GM23338 (cell line): ENCODE data around the gene HABP4. TPM values are rescaled to one million over a fixed set of nuclear protein-coding genes. Genes with fewer than 3 reads are reported as not detected.
A peak's percentile ranks its signal among the peaks of the same experiment; 100 is the strongest.

Source experiments
- ATAC-seq: fragments of 200-7000 bp; cut with Tn5 transposase; 3 replicates; pipeline ENCODE4 v1.9.1; 2020
- DNase-seq: peaks from one replicate; pipeline ENCODE4 v3.0.0-alpha.2; 2015; ENCODE audit warnings: low spot score
- H2AFZ ChIP-seq: fragments of 200-600 bp; sonication (generic); 2 replicates; pipeline ENCODE4 v1.8.0; 2016; ENCODE audit warnings: antibody characterized with exemption, mild to moderate bottlenecking, moderate library complexity
- H3F3A ChIP-seq: fragments of 200-600 bp; sonication (generic); replicated peaks from 2 replicates; pipeline ENCODE4 v1.8.0; 2017; ENCODE audit warnings: antibody characterized with exemption, mixed run types, low read depth
- H3K27ac ChIP-seq: fragments of 200-600 bp; sonication (generic); 2 replicates; pipeline ENCODE4 v1.6.1; 2016; ENCODE audit warnings: low read depth
- H3K27me3 ChIP-seq: fragments of 200-600 bp; sonication (generic); 2 replicates; pipeline ENCODE4 v1.8.0; 2016; ENCODE audit warnings: mild to moderate bottlenecking, mixed run types, moderate library complexity; ENCODE audit not compliant: insufficient read depth
- H3K36me3 ChIP-seq: fragments of 200-600 bp; sonication (generic); 2 replicates; pipeline ENCODE4 v1.8.0; 2016; ENCODE audit warnings: mild to moderate bottlenecking; ENCODE audit not compliant: insufficient read depth
- H3K4me1 ChIP-seq: fragments of 200-600 bp; sonication (generic); 2 replicates; pipeline ENCODE4 v1.8.0; 2016; ENCODE audit warnings: mild to moderate bottlenecking, moderate library complexity; ENCODE audit not compliant: insufficient read depth
- H3K4me2 ChIP-seq: fragments of 200-600 bp; sonication (generic); 2 replicates; pipeline ENCODE4 v1.7.1; 2017; ENCODE audit warnings: mixed run types
- H3K4me3 ChIP-seq: fragments of 200-600 bp; sonication (generic); 2 replicates; pipeline ENCODE4 v1.6.1; 2016; ENCODE audit warnings: mixed run types
- H3K79me2 ChIP-seq: fragments of 200-600 bp; sonication (generic); replicated peaks from 2 replicates; pipeline ENCODE4 v1.8.0; 2017; ENCODE audit warnings: mild to moderate bottlenecking; ENCODE audit not compliant: insufficient read depth
- H3K9me2 ChIP-seq: fragments of 200-600 bp; sonication (generic); 2 replicates; pipeline ENCODE4 v1.8.0; 2017; ENCODE audit not compliant: insufficient read depth
- H4K20me1 ChIP-seq: fragments of 200-600 bp; sonication (generic); replicated peaks from 2 replicates; pipeline ENCODE4 v1.8.0; 2017; ENCODE audit warnings: mild to moderate bottlenecking; ENCODE audit not compliant: insufficient read depth
- H3K27ac Mint-ChIP-seq: 2 replicates; pipeline ENCODE4 v1.8.0; 2020; ENCODE audit warnings: inconsistent platforms, mild to moderate bottlenecking, moderate library complexity, mixed read lengths
- H3K27me3 Mint-ChIP-seq: 3 replicates; pipeline ENCODE4 v1.8.0; 2022; ENCODE audit warnings: low read depth, mild to moderate bottlenecking, moderate library complexity, mixed read lengths, inconsistent platforms; ENCODE audit not compliant: insufficient read depth, poor library complexity
- H3K36me3 Mint-ChIP-seq: 3 replicates; pipeline ENCODE4 v1.8.0; 2021; ENCODE audit warnings: low read depth, mild to moderate bottlenecking, inconsistent platforms, moderate library complexity, mixed read lengths
- H3K4me1 Mint-ChIP-seq: 3 replicates; pipeline ENCODE4 v1.8.0; 2020; ENCODE audit warnings: mild to moderate bottlenecking, inconsistent platforms, mixed read lengths
- H3K4me3 Mint-ChIP-seq: 3 replicates; pipeline ENCODE4 v1.8.0; 2021; ENCODE audit warnings: moderate library complexity, mild to moderate bottlenecking, inconsistent platforms, mixed read lengths
- H3K9me3 Mint-ChIP-seq: 3 replicates; pipeline ENCODE4 v1.8.0; 2020; ENCODE audit warnings: moderate library complexity, mild to moderate bottlenecking, inconsistent platforms, mixed read lengths
- CREB1 ChIP-seq: fragments of 250-450 bp; sonication (Bioruptor Pico); IDR thresholded peaks from 2 replicates; pipeline ENCODE4 v1.5.0; 2020; ENCODE audit warnings: low read depth, mild to moderate bottlenecking, moderate library complexity
- ZNF331 ChIP-seq: fragments of 250-450 bp; sonication (Bioruptor Pico); IDR thresholded peaks from 2 replicates; pipeline ENCODE4 v1.5.0; 2020; ENCODE audit warnings: low read depth, mild to moderate bottlenecking, moderate library complexity
- ZNF462 ChIP-seq: fragments of 250-450 bp; sonication (Bioruptor Pico); IDR thresholded peaks from 2 replicates; pipeline ENCODE4 v1.5.0; 2020; ENCODE audit warnings: mild to moderate bottlenecking, moderate library complexity
- polyA plus RNA-seq: library from polyadenylated mRNA; unstranded; fragments of >200 nt; fragmentation: Nextera tagmentation; extraction: Ambion mirVana; gene quantifications from 2 replicates; pipeline ENCODE4 v1.2.1, GENCODE V29; 2016
- total RNA-seq: library from RNA; depleted of rRNA; stranded (reverse); fragments of >200 nt; shearing (Covaris generic); gene quantifications from 2 replicates; pipeline ENCODE4 v1.2.3, GENCODE V29; 2014

Gene HABP4
- total and polyA plus RNA-seq, 2 experiments from 2014 or later = 8.8 to 9.9 TPM

- 0 out of 2 replicates have a peak, but pooled peaks cover 4% of the 10 kb centered on the region for H3F3A ChIP-seq
- peaks cover 18% of the 10 kb centered on the region for H3K27me3 Mint-ChIP-seq
- DNase-seq = peak; percentile 89
These were observed 29.3 kb upstream of the HABP4 start for GRCh38 chr9:96420468-96421219.

More at GRCh38 chr9:96420468-96421219, 29.3 kb upstream of the HABP4 start:
- no peaks in the 10 kb centered on the region for H3K9me3 Mint-ChIP-seq
- peaks cover 9% of the 10 kb centered on the region; the same call in 1 of the 2 replicates for H4K20me1 ChIP-seq
- peaks cover 14% of the 10 kb centered on the region for H3K79me2 ChIP-seq
- H3K27me3 ChIP-seq = no peaks in the 10 kb centered on the region
- H3K27ac Mint-ChIP-seq = no peak overlapping the region
- TF ChIP-seq ZNF462 (CRISPR knock-in tag) = 0 out of 2 replicates have a peak, but pooled peaks have one; percentile 29
- peak; percentile 50; the same call in 1 of the 2 replicates for TF ChIP-seq CREB1 (CRISPR knock-in tag)
- no peak; the same call in 1 of the 2 replicates for TF ChIP-seq ZNF331 (CRISPR knock-in tag)
- no peak overlapping the region for H2AFZ ChIP-seq
- H3K9me2 ChIP-seq = no peaks in the 10 kb centered on the region
- H3K4me3 ChIP-seq = peak overlapping the region; percentile 55; the same call in 1 of the 2 replicates
- H3K4me2 ChIP-seq = peak overlapping the region; percentile 93
- H3K4me1 Mint-ChIP-seq = peaks cover 37% of the 10 kb centered on the region
- ATAC-seq = peak; percentile 2
- H3K36me3 ChIP-seq = no peaks in the 10 kb centered on the region
- peaks cover 24% of the 10 kb centered on the region for H3K4me1 ChIP-seq
- H3K27ac ChIP-seq = peak overlapping the region; percentile 98
- H3K36me3 Mint-ChIP-seq = peaks cover 6% of the 10 kb centered on the region; the same call in 2 of the 3 replicates
- peak overlapping the region; percentile 88 for H3K4me3 Mint-ChIP-seq
